ENCODE measurements around the gene SDS.

DNA sequence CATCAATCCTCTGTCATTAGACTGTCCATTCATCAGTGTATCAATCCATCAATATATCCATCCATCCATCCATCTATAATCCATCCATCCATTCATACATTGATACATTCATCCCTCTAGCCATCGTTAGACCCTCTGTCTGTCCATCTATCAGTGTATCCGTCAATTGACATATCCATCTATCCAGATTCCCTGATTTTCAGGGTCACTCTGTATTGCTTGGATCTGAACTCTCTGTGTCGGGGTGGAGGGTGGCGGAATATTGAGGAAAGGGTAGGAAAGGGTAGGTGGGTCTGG lies 35.6 kb upstream of the SDS start:
- TF ChIP-seq, protein P1, sequence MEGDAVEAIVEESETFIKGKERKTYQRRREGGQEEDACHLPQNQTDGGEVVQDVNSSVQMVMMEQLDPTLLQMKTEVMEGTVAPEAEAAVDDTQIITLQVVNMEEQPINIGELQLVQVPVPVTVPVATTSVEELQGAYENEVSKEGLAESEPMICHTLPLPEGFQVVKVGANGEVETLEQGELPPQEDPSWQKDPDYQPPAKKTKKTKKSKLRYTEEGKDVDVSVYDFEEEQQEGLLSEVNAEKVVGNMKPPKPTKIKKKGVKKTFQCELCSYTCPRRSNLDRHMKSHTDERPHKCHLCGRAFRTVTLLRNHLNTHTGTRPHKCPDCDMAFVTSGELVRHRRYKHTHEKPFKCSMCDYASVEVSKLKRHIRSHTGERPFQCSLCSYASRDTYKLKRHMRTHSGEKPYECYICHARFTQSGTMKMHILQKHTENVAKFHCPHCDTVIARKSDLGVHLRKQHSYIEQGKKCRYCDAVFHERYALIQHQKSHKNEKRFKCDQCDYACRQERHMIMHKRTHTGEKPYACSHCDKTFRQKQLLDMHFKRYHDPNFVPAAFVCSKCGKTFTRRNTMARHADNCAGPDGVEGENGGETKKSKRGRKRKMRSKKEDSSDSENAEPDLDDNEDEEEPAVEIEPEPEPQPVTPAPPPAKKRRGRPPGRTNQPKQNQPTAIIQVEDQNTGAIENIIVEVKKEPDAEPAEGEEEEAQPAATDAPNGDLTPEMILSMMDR (IDR thresholded peaks at IDR 0.05): no peak
- no peak for TF ChIP-seq POLR2A (IDR thresholded peaks at IDR 0.05)

Data from adrenal gland (tissue), 5 donors.